Activated CD8-positive, alpha-beta T cell treated with anti-CD3 and anti-CD28 coated beads for 36 hours (primary cell): ENCODE measurements around the gene CD34. TPM values are rescaled to one million over a fixed set of nuclear protein-coding genes. Genes with fewer than 3 reads are reported as not detected.
A peak's percentile ranks its signal among the peaks of the same experiment; 100 is the strongest.

Source experiments
- ATAC-seq: fragments of 200-7000 bp; cut with Tn5 transposase; one replicate; pipeline ENCODE4 v1.10.0; 2021; ENCODE audit warnings: mild to moderate bottlenecking, moderate library complexity
- CTCF ChIA-PET: fragments of 350-600 bp; sonication (Branson Sonifier 250); formaldehyde crosslinking; loops from one replicate; lab custom pipeline; 2021; ENCODE audit warnings: antibody characterized with exemption; lab: Charles Lee
- POLR2A ChIA-PET: fragments of 350-600 bp; sonication (Branson Sonifier 250); formaldehyde crosslinking; loops from one replicate; lab custom pipeline; 2021; ENCODE audit warnings: antibody characterized with exemption; lab: Charles Lee
- DNase-seq: peaks from one replicate; pipeline ENCODE4 v3.0.0-alpha.2; 2020
- H3K27ac Mint-ChIP-seq: one replicate; pipeline ENCODE4 v1.8.0; 2021; ENCODE audit warnings: mild to moderate bottlenecking, mixed read lengths
- H3K27me3 Mint-ChIP-seq: one replicate; pipeline ENCODE4 v1.8.0; 2021; ENCODE audit warnings: mixed read lengths
- H3K36me3 Mint-ChIP-seq: one replicate; pipeline ENCODE4 v1.8.0; 2021; ENCODE audit warnings: low read depth, mixed read lengths
- H3K4me1 Mint-ChIP-seq: one replicate; pipeline ENCODE4 v1.8.0; 2021; ENCODE audit warnings: low read depth, mixed read lengths
- H3K4me3 Mint-ChIP-seq: one replicate; pipeline ENCODE4 v1.8.0; 2021; ENCODE audit warnings: mild to moderate bottlenecking, moderate library complexity, mixed read lengths
- H3K9me3 Mint-ChIP-seq: one replicate; pipeline ENCODE4 v1.8.0; 2021; ENCODE audit warnings: mixed read lengths
- CTCF ChIP-seq: fragments of 200-600 bp; IDR thresholded peaks from one replicate; pipeline ENCODE4 v1.8.0; 2022; ENCODE audit warnings: antibody characterized with exemption, mild to moderate bottlenecking
- intact Hi-C: fragments of 100-400 bp; cut with micrococcal nuclease; formaldehyde crosslinking; loops from one replicate; pipeline ENCODE4 v1.10.0; 2022
- total RNA-seq, 2 experiments: library from RNA; stranded (reverse); gene quantifications; one replicate each; pipeline ENCODE4 v1.2.3, GENCODE V29; 2021

Gene CD34
- total RNA-seq, 2 experiments from 2014 or later = 0.04 to 0.05 TPM

- DNase-seq = no peak
- H3K9me3 Mint-ChIP-seq = no peaks in the 10 kb centered on the region
- POLR2A ChIA-PET = interaction anchor here (1.0 to 2.2 kb wide), 4 partner anchors 10 to 31 kb away, joined by 3 to 6 read pairs (median 4); no protein-coding TSS in a partner anchor
- intact Hi-C loops = no loop called here
- no peak for TF ChIP-seq CTCF
- no peak overlapping the region for H3K4me3 Mint-ChIP-seq
- ATAC-seq = peak; percentile 31
- no peaks in the 10 kb centered on the region for H3K27me3 Mint-ChIP-seq
- peak overlapping the region; percentile 73 for H3K27ac Mint-ChIP-seq
- peaks cover 72% of the 10 kb centered on the region for H3K4me1 Mint-ChIP-seq
- peaks cover 38% of the 10 kb centered on the region for H3K36me3 Mint-ChIP-seq
- CTCF ChIA-PET = interaction anchor here (0.9 to 2.9 kb wide), 11 partner anchors 9 to 125 kb away, joined by 3 to 17 read pairs (median 4); no protein-coding TSS in a partner anchor
Measured at GRCh38 chr1:207838156-207839082, 72.5 kb downstream of the CD34 start.

- peak overlapping the region; percentile 43 for H3K27ac Mint-ChIP-seq
- H3K27me3 Mint-ChIP-seq = no peaks in the 10 kb centered on the region
- no peak overlapping the region for H3K4me3 Mint-ChIP-seq
- peaks cover 77% of the 10 kb centered on the region for H3K4me1 Mint-ChIP-seq
- H3K36me3 Mint-ChIP-seq = peaks cover 39% of the 10 kb centered on the region
- intact Hi-C loops = no loop called here
- no peak for TF ChIP-seq CTCF
- DNase-seq = no peak
- CTCF ChIA-PET = interaction anchor here (1.0 to 2.0 kb wide), 6 partner anchors 9 to 126 kb away, joined by 3 to 17 read pairs (median 5); no protein-coding TSS in a partner anchor
- no peaks in the 10 kb centered on the region for H3K9me3 Mint-ChIP-seq
- ATAC-seq = no peak
- POLR2A ChIA-PET = interaction anchor here (2.2 kb wide), 1 partner anchor 10 kb away, joined by 6 read pairs; no protein-coding TSS in a partner anchor
Measured at GRCh38 chr1:207837673-207838072, 73.3 kb downstream of the CD34 start.

DNA sequence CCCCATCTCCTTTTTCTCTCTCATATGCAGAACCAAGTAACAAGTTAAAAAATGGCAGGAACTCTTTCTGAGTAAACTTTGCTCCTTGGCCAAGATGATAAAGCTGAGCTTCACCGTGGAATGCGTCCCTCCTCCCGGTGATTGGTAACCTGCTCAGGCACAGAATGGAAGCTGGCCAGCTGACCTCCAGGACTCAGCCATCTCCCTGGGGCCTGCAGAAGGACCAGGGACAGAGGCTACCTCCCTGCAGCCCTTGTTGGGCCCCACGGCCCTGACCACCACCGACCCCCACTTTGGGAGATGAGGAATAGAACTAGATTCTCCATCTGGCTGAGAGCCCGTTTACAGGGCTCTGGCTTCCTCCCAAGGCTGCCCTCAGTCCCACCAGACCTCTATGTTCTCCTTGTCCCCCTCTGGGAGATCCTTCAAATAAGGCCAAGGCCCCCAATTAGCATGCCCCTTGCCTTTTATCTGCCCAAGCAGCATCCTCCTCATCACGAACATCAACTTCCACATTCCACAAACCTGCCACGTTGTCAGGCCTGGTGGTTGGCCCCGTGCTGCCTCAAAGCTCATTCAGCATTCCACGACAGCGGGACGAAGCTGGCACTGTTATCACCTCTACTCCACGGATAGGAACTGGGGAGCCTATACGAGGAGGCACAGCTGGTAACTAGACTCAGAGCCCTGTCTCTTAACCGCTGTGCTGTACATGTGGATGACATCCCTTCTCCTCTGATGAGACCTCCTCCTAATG lies 74.2 kb downstream of the CD34 start:
- CTCF ChIA-PET = interaction anchor here (2.0 kb wide), 1 partner anchor 11 kb away, joined by 5 read pairs; no protein-coding TSS in a partner anchor
- DNase-seq = no peak
- peaks cover 36% of the 10 kb centered on the region for H3K36me3 Mint-ChIP-seq
- peaks cover 82% of the 10 kb centered on the region for H3K4me1 Mint-ChIP-seq
- H3K27ac Mint-ChIP-seq = peak overlapping the region; percentile 10
- no peak for ATAC-seq
- intact Hi-C loops = no loop called here
- H3K27me3 Mint-ChIP-seq = no peaks in the 10 kb centered on the region
- POLR2A ChIA-PET = interaction anchor here (0.9 kb wide), 1 partner anchor 32 kb away, joined by 3 read pairs; no protein-coding TSS in a partner anchor
- TF ChIP-seq CTCF = no peak
- H3K9me3 Mint-ChIP-seq = no peaks in the 10 kb centered on the region
- no peak overlapping the region for H3K4me3 Mint-ChIP-seq

DNA sequence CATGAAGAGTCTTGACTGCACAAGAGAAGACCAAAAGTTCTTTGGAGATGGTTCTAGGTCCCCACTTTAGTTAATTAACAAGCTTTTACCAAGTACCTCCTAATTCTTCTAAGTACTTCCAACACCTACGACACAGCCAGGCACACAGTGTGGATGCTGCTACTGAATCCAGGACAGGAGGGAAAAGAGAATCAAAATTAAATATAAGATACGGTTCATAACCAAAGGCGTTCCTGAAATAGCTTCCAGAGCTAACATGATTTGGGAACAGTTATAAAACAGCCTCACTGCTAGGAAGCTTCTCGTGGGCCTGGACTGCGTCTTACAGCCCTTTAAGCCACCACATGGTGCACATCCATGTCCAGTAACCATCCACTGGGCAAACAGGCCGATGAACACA lies 75.0 kb downstream of the CD34 start:
- H3K4me1 Mint-ChIP-seq = peaks cover 89% of the 10 kb centered on the region
- H3K27ac Mint-ChIP-seq = no peak overlapping the region
- TF ChIP-seq CTCF = no peak
- H3K36me3 Mint-ChIP-seq = peaks cover 37% of the 10 kb centered on the region
- intact Hi-C loops = no loop called here
- H3K4me3 Mint-ChIP-seq = no peak overlapping the region
- no peak for DNase-seq
- no peaks in the 10 kb centered on the region for H3K9me3 Mint-ChIP-seq
- no peaks in the 10 kb centered on the region for H3K27me3 Mint-ChIP-seq
- POLR2A ChIA-PET = interaction anchor here (0.9 kb wide), 1 partner anchor 33 kb away, joined by 3 read pairs; no protein-coding TSS in a partner anchor
- ATAC-seq = no peak
- CTCF ChIA-PET = interaction anchor here (1.2 to 11.3 kb wide), 3 partner anchors 12 to 127 kb away, joined by 5 to 387 read pairs (median 5); no protein-coding TSS in a partner anchor
